H9 (cell line): Measurements from ENCODE around the gene MAP1B. TPM values are rescaled to one million over a fixed set of nuclear protein-coding genes. Genes with fewer than 3 reads are reported as not detected.

Experiments used
- DNase-seq: peaks from one replicate; pipeline ENCODE4 v3.0.0-alpha.2; 2017
- H2AFZ ChIP-seq: one replicate; pipeline ENCODE4 v1.6.1; 2013; ENCODE audit warnings: mild to moderate bottlenecking, low read length, control low read depth, moderate library complexity
- H2AK5ac ChIP-seq: 2 replicates; pipeline ENCODE4 v1.6.1; 2013; ENCODE audit warnings: low read length, control low read depth, mixed read lengths; ENCODE audit not compliant: insufficient read length
- H2BK120ac ChIP-seq: one replicate; pipeline ENCODE4 v1.6.1; 2013; ENCODE audit warnings: low read depth, mild to moderate bottlenecking, low read length, control low read depth, inconsistent platforms; ENCODE audit not compliant: poor library complexity, severe bottlenecking
- H2BK12ac ChIP-seq: 2 replicates; pipeline ENCODE4 v1.6.1; 2013; ENCODE audit warnings: low read length, control low read depth, mixed read lengths, low read depth; ENCODE audit not compliant: insufficient read length
- H2BK15ac ChIP-seq: 2 replicates; pipeline ENCODE4 v1.6.1; 2013; ENCODE audit warnings: low read depth, low read length, control low read depth
- H2BK20ac ChIP-seq: one replicate; pipeline ENCODE4 v1.6.1; 2013; ENCODE audit warnings: low read depth, mild to moderate bottlenecking, low read length, control low read depth, inconsistent platforms; ENCODE audit not compliant: poor library complexity, severe bottlenecking
- H2BK5ac ChIP-seq: 2 replicates; pipeline ENCODE4 v1.6.1; 2013; ENCODE audit warnings: low read length, control low read depth, mixed read lengths; ENCODE audit not compliant: insufficient read length
- H3K14ac ChIP-seq: 2 replicates; pipeline ENCODE4 v1.6.1; 2013; ENCODE audit warnings: low read length, control low read depth; ENCODE audit not compliant: insufficient read depth
- H3K18ac ChIP-seq: 2 replicates; pipeline ENCODE4 v1.6.1; 2013; ENCODE audit warnings: low read depth, mild to moderate bottlenecking, mixed read lengths, low read length, control low read depth; ENCODE audit not compliant: insufficient read length
- H3K23ac ChIP-seq: 2 replicates; pipeline ENCODE4 v1.6.1; 2013; ENCODE audit warnings: low read length, control low read depth, mixed read lengths, low read depth; ENCODE audit not compliant: insufficient read length
- H3K23me2 ChIP-seq: 2 replicates; pipeline ENCODE4 v1.6.1; 2013; ENCODE audit warnings: low read depth, mild to moderate bottlenecking, mixed read lengths, low read length, control low read depth; ENCODE audit not compliant: insufficient read length, poor library complexity, severe bottlenecking
- H3K27ac ChIP-seq: 2 replicates; pipeline ENCODE4 v1.5.1; 2013; ENCODE audit warnings: low read length, control low read depth, mixed read lengths, low read depth; ENCODE audit not compliant: insufficient read length
- H3K27me3 ChIP-seq: 2 replicates; pipeline ENCODE4 v1.6.1; 2013; ENCODE audit warnings: low read length, control low read depth, inconsistent platforms; ENCODE audit not compliant: insufficient read depth
- H3K4ac ChIP-seq: 2 replicates; pipeline ENCODE4 v1.6.1; 2013; ENCODE audit warnings: low read depth, mild to moderate bottlenecking, control low read depth, inconsistent platforms, low read length, moderate library complexity
- H3K4me1 ChIP-seq: 2 replicates; pipeline ENCODE4 v1.6.1; 2013; ENCODE audit warnings: low read length, control low read depth, inconsistent platforms; ENCODE audit not compliant: insufficient read depth
- H3K4me2 ChIP-seq: 2 replicates; pipeline ENCODE4 v1.6.1; 2013; ENCODE audit warnings: low read length, control low read depth, mixed read lengths; ENCODE audit not compliant: insufficient read length, insufficient read depth
- H3K56ac ChIP-seq: 2 replicates; pipeline ENCODE4 v1.6.1; 2013; ENCODE audit warnings: low read depth, mild to moderate bottlenecking, mixed read lengths, low read length, control low read depth; ENCODE audit not compliant: insufficient read length
- H3K79me1 ChIP-seq: 2 replicates; pipeline ENCODE4 v1.6.1; 2013; ENCODE audit warnings: low read depth, mild to moderate bottlenecking, moderate library complexity, low read length, control low read depth, inconsistent platforms; ENCODE audit not compliant: insufficient read depth, poor library complexity, severe bottlenecking
- H3K79me2 ChIP-seq: 2 replicates; pipeline ENCODE4 v1.6.1; 2013; ENCODE audit warnings: low read length, control low read depth, inconsistent platforms; ENCODE audit not compliant: insufficient read depth
- H3K9ac ChIP-seq: 2 replicates; pipeline ENCODE4 v1.6.1; 2013; ENCODE audit warnings: low read length, control low read depth, mixed read lengths; ENCODE audit not compliant: insufficient read length; ENCODE audit errors: extremely low read depth
- H3K9me3 ChIP-seq: one replicate; pipeline ENCODE4 v1.6.1; 2013; ENCODE audit warnings: low read depth, low read length, inconsistent platforms; ENCODE audit not compliant: control insufficient read depth
- H3T11ph ChIP-seq: one replicate; pipeline ENCODE4 v1.6.1; 2013; ENCODE audit warnings: mild to moderate bottlenecking, low read length, control low read depth, inconsistent platforms
- H4K20me1 ChIP-seq: one replicate; pipeline ENCODE4 v1.6.1; 2013; ENCODE audit not compliant: control insufficient read depth, insufficient read length, insufficient read depth
- H4K5ac ChIP-seq: 2 replicates; pipeline ENCODE4 v1.6.1; 2013; ENCODE audit warnings: low read depth, mild to moderate bottlenecking, mixed read lengths, low read length, control low read depth; ENCODE audit not compliant: insufficient read length
- H4K8ac ChIP-seq: replicated peaks from 2 replicates; pipeline ENCODE4 v1.6.1; 2013; ENCODE audit warnings: low read length, control low read depth, mixed read lengths, low read depth; ENCODE audit not compliant: insufficient read length
- H4K91ac ChIP-seq: 2 replicates; pipeline ENCODE4 v1.6.1; 2013; ENCODE audit warnings: low read depth, mild to moderate bottlenecking, moderate library complexity, mixed read lengths, low read length, control low read depth; ENCODE audit not compliant: insufficient read length
- H3K27ac Mint-ChIP-seq, 3 experiments: 2 replicates in 2 of 3; 3 replicates in 1 of 3; pipeline ENCODE4 v1.8.0; 2020 to 2021; ENCODE audit warnings: mixed read lengths in 3 of 3, mild to moderate bottlenecking in 1 of 3, moderate library complexity in 1 of 3
- H3K27me3 Mint-ChIP-seq: 2 replicates; pipeline ENCODE4 v1.8.0; 2021; ENCODE audit warnings: low read depth, mild to moderate bottlenecking, moderate library complexity, mixed read lengths
- H3K36me3 Mint-ChIP-seq, 3 experiments: 2 replicates in 2 of 3; 3 replicates in 1 of 3; pipeline ENCODE4 v1.8.0; 2020 to 2021; ENCODE audit warnings: low read depth in 3 of 3, mixed read lengths in 3 of 3; ENCODE audit not compliant: insufficient read depth in 1 of 3
- H3K4me1 Mint-ChIP-seq, 2 experiments: 2 replicates each; pipeline ENCODE4 v1.8.0; 2020; ENCODE audit warnings: mixed read lengths in 2 of 2
- H3K4me3 Mint-ChIP-seq, 2 experiments: 2 replicates in 1 of 2; 3 replicates in 1 of 2; pipeline ENCODE4 v1.8.0; 2020 to 2021; ENCODE audit warnings: mild to moderate bottlenecking in 2 of 2, mixed read lengths in 2 of 2, moderate library complexity in 1 of 2
- H3K9me3 Mint-ChIP-seq, 2 experiments: 2 replicates in 1 of 2; 3 replicates in 1 of 2; pipeline ENCODE4 v1.8.0; 2020; ENCODE audit warnings: mild to moderate bottlenecking in 2 of 2, mixed read lengths in 2 of 2, moderate library complexity in 1 of 2
- WGBS: extraction: QIAGEN DNeasy Blood & Tissue Kit; methylation state at CpG from one replicate; pipeline ENCODE4 v1.1.7; 2013; ENCODE audit warnings: missing lambda C conversion rate, low lambda C conversion rate, mixed read lengths; ENCODE audit not compliant: insufficient read length; ENCODE audit errors: extremely low coverage; 5-methylcytosine and 5-hydroxymethylcytosine counted together
- total RNA-seq: library from RNA; stranded (reverse); gene quantifications from 2 replicates; pipeline ENCODE4 v1.2.1, GENCODE V29; 2021
- TF ChIP-seq, protein P1 (sequence below): fragments of 200-600 bp; sonication (generic); conservative IDR thresholded peaks from 3 replicates; pipeline ENCODE4 v1.8.0; 2021; ENCODE audit warnings: antibody characterized with exemption, mild to moderate bottlenecking

MAP1B gene
- total RNA-seq, 1 experiment from 2014 or later, result 67.5 TPM

DNA sequence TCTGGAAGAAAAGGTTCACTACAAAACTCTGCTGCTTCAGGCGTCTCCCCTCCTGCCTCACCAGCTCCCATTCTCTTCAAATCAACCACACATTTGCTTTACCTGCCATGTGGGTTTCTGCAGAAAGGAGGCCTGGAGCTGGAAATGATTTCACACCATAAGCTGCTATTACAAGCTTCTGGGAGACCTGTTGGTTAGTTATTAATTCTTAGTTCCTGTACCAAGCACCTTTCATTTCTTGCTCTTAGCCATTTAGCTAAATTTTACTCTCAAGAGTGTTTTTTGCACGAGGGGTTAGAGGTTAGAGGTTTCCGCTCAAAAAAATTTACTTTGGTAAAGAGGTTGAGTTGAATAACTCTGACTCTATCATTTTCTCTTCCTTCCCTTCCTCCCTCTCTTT is 70.3 kb downstream of the MAP1B start:
- Histone ChIP-seq H3K9ac (no peak overlapping the region), H2BK12ac (no peak overlapping the region), H2AK5ac (no peak overlapping the region), H2AFZ (no peak overlapping the region), H3K9me3 (no peaks in the 10 kb centered on the region), H4K20me1 (no peaks in the 10 kb centered on the region), H3T11ph (no peak overlapping the region), H3K4ac (no peak overlapping the region), H3K27ac (no peak overlapping the region), H3K27me3 (no peaks in the 10 kb centered on the region), H3K23me2 (no peaks in the 10 kb centered on the region), H4K91ac (no peak overlapping the region), H3K14ac (no peak overlapping the region), H4K8ac (no peak overlapping the region), H3K4me2 (no peak overlapping the region), H3K79me1 (no peaks in the 10 kb centered on the region), H3K56ac (no peak overlapping the region), H3K4me1 (peaks cover under 1% of the 10 kb centered on the region; the same call in 1 of the 2 replicates), H3K23ac (no peak overlapping the region), H2BK120ac (no peak overlapping the region), H4K5ac (no peak overlapping the region), H2BK15ac (no peak overlapping the region), H2BK20ac (no peak overlapping the region), H3K79me2 (no peaks in the 10 kb centered on the region), H2BK5ac (no peak overlapping the region), H3K18ac (no peak overlapping the region)
- TF ChIP-seq, protein P1, sequence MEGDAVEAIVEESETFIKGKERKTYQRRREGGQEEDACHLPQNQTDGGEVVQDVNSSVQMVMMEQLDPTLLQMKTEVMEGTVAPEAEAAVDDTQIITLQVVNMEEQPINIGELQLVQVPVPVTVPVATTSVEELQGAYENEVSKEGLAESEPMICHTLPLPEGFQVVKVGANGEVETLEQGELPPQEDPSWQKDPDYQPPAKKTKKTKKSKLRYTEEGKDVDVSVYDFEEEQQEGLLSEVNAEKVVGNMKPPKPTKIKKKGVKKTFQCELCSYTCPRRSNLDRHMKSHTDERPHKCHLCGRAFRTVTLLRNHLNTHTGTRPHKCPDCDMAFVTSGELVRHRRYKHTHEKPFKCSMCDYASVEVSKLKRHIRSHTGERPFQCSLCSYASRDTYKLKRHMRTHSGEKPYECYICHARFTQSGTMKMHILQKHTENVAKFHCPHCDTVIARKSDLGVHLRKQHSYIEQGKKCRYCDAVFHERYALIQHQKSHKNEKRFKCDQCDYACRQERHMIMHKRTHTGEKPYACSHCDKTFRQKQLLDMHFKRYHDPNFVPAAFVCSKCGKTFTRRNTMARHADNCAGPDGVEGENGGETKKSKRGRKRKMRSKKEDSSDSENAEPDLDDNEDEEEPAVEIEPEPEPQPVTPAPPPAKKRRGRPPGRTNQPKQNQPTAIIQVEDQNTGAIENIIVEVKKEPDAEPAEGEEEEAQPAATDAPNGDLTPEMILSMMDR, result no peak
- H3K36me3 Mint-ChIP-seq, result peaks cover 0 to 8% (median 7%) of the 10 kb centered on the region in 3 experiments; a peak in 5 of 7 replicates
- no peaks in the 10 kb centered on the region for H3K9me3 Mint-ChIP-seq
- no peaks in the 10 kb centered on the region for H3K27me3 Mint-ChIP-seq
- H3K27ac Mint-ChIP-seq, result peak overlapping the region; percentile 38 to 90 (median 49); a peak in 3 of 7 replicates
- no CpG with 5 or more reads among the region's 3 CpGs for WGBS
- no peak overlapping the region for H3K4me3 Mint-ChIP-seq
- DNase-seq, result no peak
- H3K4me1 Mint-ChIP-seq, result peaks cover 22 to 35% of the 10 kb centered on the region in 2 experiments
